Hepatocyte (in vitro differentiated cells): ENCODE data around the gene ZNF415. TPM values are rescaled to one million over a fixed set of nuclear protein-coding genes. Genes with fewer than 3 reads are reported as not detected.

ENCODE experiments used
- DNase-seq: peaks from one replicate; pipeline ENCODE4 v3.0.0-alpha.2; 2016; ENCODE audit warnings: low spot score
- H2AFZ ChIP-seq: fragments of 200-600 bp; sonication (generic); 2 replicates; pipeline ENCODE4 v1.6.0; 2016; ENCODE audit warnings: antibody characterized with exemption, mild to moderate bottlenecking
- H3K27ac ChIP-seq: fragments of 200-600 bp; sonication (generic); 2 replicates; pipeline ENCODE4 v1.5.1; 2016; ENCODE audit warnings: mild to moderate bottlenecking
- H3K27me3 ChIP-seq: fragments of 200-600 bp; sonication (generic); 2 replicates; pipeline ENCODE4 v1.6.1; 2016
- H3K36me3 ChIP-seq: fragments of 200-600 bp; sonication (generic); replicated peaks from 2 replicates; pipeline ENCODE4 v1.5.1; 2016; ENCODE audit warnings: low read depth; ENCODE audit not compliant: insufficient read depth
- H3K4me1 ChIP-seq: fragments of 200-600 bp; sonication (generic); 2 replicates; pipeline ENCODE4 v1.5.1; 2016; ENCODE audit warnings: mild to moderate bottlenecking, moderate library complexity; ENCODE audit not compliant: insufficient read depth
- H3K4me2 ChIP-seq: fragments of 200-600 bp; sonication (generic); 2 replicates; pipeline ENCODE4 v1.6.0; 2016
- H3K4me3 ChIP-seq: fragments of 200-600 bp; sonication (generic); 2 replicates; pipeline ENCODE4 v1.5.1; 2016; ENCODE audit warnings: mild to moderate bottlenecking
- H3K79me2 ChIP-seq: fragments of 200-600 bp; sonication (generic); 2 replicates; pipeline ENCODE4 v1.6.0; 2017; ENCODE audit warnings: mild to moderate bottlenecking
- H3K9me2 ChIP-seq: fragments of 200-600 bp; sonication (generic); replicated peaks from 2 replicates; pipeline ENCODE4 v1.6.0; 2017; ENCODE audit warnings: mild to moderate bottlenecking; ENCODE audit not compliant: insufficient read depth
- H3K9me3 ChIP-seq: fragments of 200-600 bp; sonication (generic); 2 replicates; pipeline ENCODE4 v1.5.1; 2016; ENCODE audit warnings: low read depth, mild to moderate bottlenecking
- H4K20me1 ChIP-seq: fragments of 200-600 bp; sonication (generic); 2 replicates; pipeline ENCODE4 v1.6.0; 2016; ENCODE audit warnings: mild to moderate bottlenecking; ENCODE audit not compliant: insufficient read depth, poor library complexity, severe bottlenecking
- CTCF ChIP-seq: fragments of 200-600 bp; sonication (generic); IDR thresholded peaks from 2 replicates; pipeline ENCODE4 v1.5.1; 2016; ENCODE audit warnings: antibody characterized with exemption, mild to moderate bottlenecking; ENCODE audit not compliant: poor library complexity
- EZH2 ChIP-seq: fragments of 200-600 bp; sonication (generic); IDR thresholded peaks from 2 replicates; pipeline ENCODE4 v1.6.1; 2016; ENCODE audit warnings: antibody characterized with exemption, mild to moderate bottlenecking, borderline replicate concordance
- EZH2phosphoT487 ChIP-seq: fragments of 200-600 bp; sonication (generic); IDR thresholded peaks from one replicate; pipeline ENCODE4 v1.6.1; 2018; ENCODE audit warnings: antibody characterized with exemption, mild to moderate bottlenecking, low read depth, moderate library complexity; ENCODE audit not compliant: unreplicated experiment, severe bottlenecking
- WGBS: methylation state at CpG from one replicate; pipeline ENCODE4 v1.1.6; 2016; ENCODE audit warnings: low lambda C conversion rate; ENCODE audit errors: missing lambda C conversion rate; 5-methylcytosine and 5-hydroxymethylcytosine counted together
- polyA plus RNA-seq: library from polyadenylated mRNA; unstranded; fragments of >200 nt; fragmentation: Nextera tagmentation; extraction: Ambion mirVana; gene quantifications from 2 replicates; pipeline ENCODE4 v1.2.1, GENCODE V29; 2016
- total RNA-seq: library from RNA; depleted of rRNA; stranded (reverse); fragments of >200 nt; gene quantifications from 2 replicates; pipeline ENCODE4 v1.2.3, GENCODE V29; 2014

The ZNF415 gene
- total and polyA plus RNA-seq, 2 experiments from 2014 or later: 15.2 to 24.1 TPM

- Histone ChIP-seq H2AFZ (no peak overlapping the region), H3K9me3 (peaks cover 6% of the 10 kb centered on the region), H3K27me3 (no peaks in the 10 kb centered on the region), H3K4me3 (no peak overlapping the region), H3K4me2 (no peak overlapping the region), H3K4me1 (no peaks in the 10 kb centered on the region), H3K79me2 (no peaks in the 10 kb centered on the region), H3K36me3 (no peaks in the 10 kb centered on the region), H3K27ac (no peak overlapping the region), H3K9me2 (no peaks in the 10 kb centered on the region), H4K20me1 (no peaks in the 10 kb centered on the region)
- TF ChIP-seq EZH2: no peak
- no peak for TF ChIP-seq EZH2phosphoT487
- TF ChIP-seq CTCF: no peak
- DNase-seq: no peak
- WGBS: 96% methylated on average over 2 of the region's 2 CpGs
Observed at GRCh38 chr19:53112286-53112685, 20.4 kb downstream of the ZNF415 start.

- H3K27ac ChIP-seq: no peak overlapping the region
- H3K4me1 ChIP-seq: no peaks in the 10 kb centered on the region
- no peaks in the 10 kb centered on the region for H3K9me3 ChIP-seq
- H4K20me1 ChIP-seq: no peaks in the 10 kb centered on the region
- no peaks in the 10 kb centered on the region for H3K27me3 ChIP-seq
- no peaks in the 10 kb centered on the region for H3K36me3 ChIP-seq
- TF ChIP-seq EZH2phosphoT487 (no peak), EZH2 (no peak), CTCF (no peak)
- no peaks in the 10 kb centered on the region for H3K9me2 ChIP-seq
- H3K4me3 ChIP-seq: no peak overlapping the region
- DNase-seq: no peak
- WGBS: 97% methylated on average over 5 of the region's 5 CpGs
- no peak overlapping the region for H3K4me2 ChIP-seq
- H2AFZ ChIP-seq: no peak overlapping the region
- H3K79me2 ChIP-seq: no peaks in the 10 kb centered on the region
Observed at GRCh38 chr19:53109527-53109926, 23.2 kb downstream of the ZNF415 start.

GRCh38 chr19:53103234-53104203 is 29.2 kb downstream of the ZNF415 start, which contains the start of gene ZNF160:
Gene ZNF160, minus strand, starts transcription at chr19:53103422. Its CDS starts 17,146 bp downstream, at chr19:53086276.
- Histone ChIP-seq H3K4me3 (peak within 1 kb of the TSS; percentile 85), H3K27ac (peak within 1 kb of the TSS; percentile 99), H3K27me3 (no peaks in the 10 kb centered on the region), H3K9me3 (no peaks in the 10 kb centered on the region), H4K20me1 (no peaks in the 10 kb centered on the region), H3K79me2 (peaks cover 46% of the 10 kb centered on the region), H3K4me2 (peak within 1 kb of the TSS; percentile 87), H3K4me1 (peaks cover 16% of the 10 kb centered on the region), H3K9me2 (no peaks in the 10 kb centered on the region), H2AFZ (peak within 1 kb of the TSS; percentile 75), H3K36me3 (no peaks in the 10 kb centered on the region)
- 6% methylated on average over 35 of the region's 67 CpGs for WGBS
- peak; percentile 99 for DNase-seq
- TF ChIP-seq CTCF (no peak), EZH2 (no peak), EZH2phosphoT487 (no peak)
